ENCODE data around the gene RRP8.

GRCh38 chr11:6629892-6630631 lies 26.6 kb upstream of the RRP8 start:
- TF ChIP-seq TAF1 (IDR thresholded peaks at IDR 0.05; ENCODE audit: low read depth, low read length) (no peak), CTCF (IDR thresholded peaks at IDR 0.05; ENCODE audit: control extremely low read depth in 1 of 3, insufficient read depth in 1 of 3, low read depth in 1 of 3, low read length in 3 of 3) (no peak), YY1 (IDR thresholded peaks at IDR 0.05; ENCODE audit: low read depth, low read length) (no peak), ZNF274 (IDR thresholded peaks at IDR 0.05; ENCODE audit: borderline replicate concordance, extremely low read depth, low read length) (no peak), POLR2A (IDR thresholded peaks at IDR 0.05; ENCODE audit: control extremely low read depth in 1 of 2, low read depth in 2 of 2, low read length in 2 of 2) (no peak), MAX (IDR thresholded peaks at IDR 0.05) (peak; percentile 98), POLR2AphosphoS5 (IDR thresholded peaks at IDR 0.05; ENCODE audit: low read depth, low read length) (no peak), EZH2 (IDR thresholded peaks at IDR 0.05; ENCODE audit: low read depth, low read length, severe bottlenecking) (peak; percentile 62)
